Testis (tissue), 2 donors: ENCODE results near the gene INPP5A.

Source experiments
- CTCF ChIP-seq, 3 experiments: fragments of 450-650 bp in 2 of 3; fragments of 200-600 bp in 1 of 3; sonication (generic) in 1 of 3; IDR thresholded peaks; one replicate each; pipeline ENCODE4 v1.5.1; 2016 to 2019; ENCODE audit warnings: antibody characterized with exemption in 3 of 3, mild to moderate bottlenecking in 2 of 3, moderate library complexity in 1 of 3
- POLR2A ChIP-seq: fragments of 450-650 bp; IDR thresholded peaks from one replicate; pipeline ENCODE4 v1.6.1; 2017; ENCODE audit warnings: antibody characterized with exemption, mild to moderate bottlenecking, moderate library complexity

- no peak for TF ChIP-seq CTCF (IDR thresholded peaks at IDR 0.05)
- TF ChIP-seq POLR2A = no peak
These were observed 172.6 kb downstream of the INPP5A start for GRCh38 chr10:132710036-132710686.
